GM18873 (cell line): ENCODE data around the gene SH3GL1.

Experiments used
- ATAC-seq: cut with Tn5 transposase; IDR thresholded peaks from one replicate; pipeline ENCODE4 v1.9.1; 2021; ENCODE audit warnings: mild to moderate bottlenecking, moderate library complexity, moderate number of reproducible peaks; ENCODE audit not compliant: unreplicated experiment, low FRiP score

SH3GL1 gene

GRCh38 chr19:4402171-4403004 lies 2.0 kb upstream of the SH3GL1 start, which contains the start of gene CHAF1A:
Gene CHAF1A (plus strand): TSS chr19:4402640. CDS start chr19:4402763, 123 bp downstream.
- ATAC-seq = peak; percentile 83

GRCh38 chr19:4401769-4402170 lies 1.4 kb upstream of the SH3GL1 start:
- no peak for ATAC-seq

- no peak for ATAC-seq
These were observed 574 bp downstream of the SH3GL1 start for GRCh38 chr19:4399812-4400134.

- ATAC-seq = no peak
These were observed 3.2 kb downstream of the SH3GL1 start for GRCh38 chr19:4396949-4397783.

GRCh38 chr19:4393947-4394590 lies 6.3 kb downstream of the SH3GL1 start:
- ATAC-seq = no peak

- no peak for ATAC-seq
These were observed 8.5 kb downstream of the SH3GL1 start for GRCh38 chr19:4391701-4392483.

- ATAC-seq = no peak
These were observed 9.0 kb downstream of the SH3GL1 start for GRCh38 chr19:4391306-4391693.

- no peak for ATAC-seq
These were observed 9.6 kb downstream of the SH3GL1 start for GRCh38 chr19:4390567-4391305.

GRCh38 chr19:4390017-4390566 lies 10.3 kb downstream of the SH3GL1 start:
- ATAC-seq = no peak

- ATAC-seq = no peak
These were observed 10.8 kb downstream of the SH3GL1 start for GRCh38 chr19:4389511-4390016.

- ATAC-seq = no peak
These were observed 11.3 kb downstream of the SH3GL1 start for GRCh38 chr19:4389064-4389375.

- ATAC-seq = no peak
These were observed 11.8 kb downstream of the SH3GL1 start for GRCh38 chr19:4388337-4389063.

GRCh38 chr19:4386041-4386782 lies 14.1 kb downstream of the SH3GL1 start:
- ATAC-seq = no peak

- ATAC-seq = no peak
These were observed 14.9 kb downstream of the SH3GL1 start for GRCh38 chr19:4385291-4386040.

- ATAC-seq = no peak
These were observed 20.1 kb downstream of the SH3GL1 start for GRCh38 chr19:4380254-4380727.

- ATAC-seq = no peak
These were observed 20.7 kb downstream of the SH3GL1 start for GRCh38 chr19:4379383-4380253.
